ENCODE results near the gene PLXNA1. TPM values are rescaled to one million over a fixed set of nuclear protein-coding genes. Genes with fewer than 3 reads are reported as not detected.

PLXNA1 gene
- total and polyA plus RNA-seq, 4 donors = 0.92 to 8.3 (median 4.4) TPM

DNA sequence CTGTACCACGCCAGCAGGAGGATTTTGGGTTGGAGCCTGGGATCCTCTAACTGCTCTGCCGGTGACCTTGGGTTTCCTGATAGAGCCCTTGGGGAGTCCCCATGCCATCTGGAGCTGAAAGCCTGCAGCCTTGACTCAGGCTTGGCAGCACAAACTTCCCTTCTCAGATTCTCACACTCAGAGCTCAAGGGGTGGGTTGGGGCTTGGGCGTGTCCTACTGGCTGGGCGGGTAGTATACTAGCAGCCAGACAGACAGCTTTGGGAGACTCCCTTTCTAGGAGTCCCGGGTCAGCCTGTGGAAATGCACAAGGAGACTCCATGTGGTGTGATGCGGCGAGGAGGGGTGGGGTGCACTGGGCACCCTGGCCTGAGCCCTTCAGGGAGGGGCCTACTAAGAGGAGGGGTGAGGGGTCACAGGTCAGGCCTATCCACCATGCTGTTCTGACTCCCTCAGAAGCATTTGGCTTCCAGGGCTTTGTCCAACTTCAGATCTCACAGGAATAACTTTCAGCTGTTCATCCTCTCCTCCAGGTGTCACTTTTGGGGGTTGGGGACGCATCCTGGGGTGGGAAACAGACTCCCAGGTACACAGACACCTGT, 21.6 kb upstream of the PLXNA1 start:
- TF ChIP-seq FOXA1 (IDR thresholded peaks at IDR 0.05) (no peak), TAF1 (conservative IDR thresholded peaks at IDR 0.05) (no peak), FOXA2 (IDR thresholded peaks at IDR 0.05) (no peak), REST (IDR thresholded peaks at IDR 0.05) (no peak), MAX (IDR thresholded peaks at IDR 0.05) (no peak), RAD21 (IDR thresholded peaks at IDR 0.05) (no peak), HNF4G (IDR thresholded peaks at IDR 0.05) (no peak), YY1 (IDR thresholded peaks at IDR 0.05) (no peak), JUND (IDR thresholded peaks at IDR 0.05) (no peak), NR2F2 (IDR thresholded peaks at IDR 0.05) (no peak), GABPA (IDR thresholded peaks at IDR 0.05 in 1 of 2, conservative IDR thresholded peaks at IDR 0.05 in 1 of 2) (no peak), HNF4A (conservative IDR thresholded peaks at IDR 0.05) (no peak), RXRA (IDR thresholded peaks at IDR 0.05) (no peak)
- TF ChIP-seq, protein P1, sequence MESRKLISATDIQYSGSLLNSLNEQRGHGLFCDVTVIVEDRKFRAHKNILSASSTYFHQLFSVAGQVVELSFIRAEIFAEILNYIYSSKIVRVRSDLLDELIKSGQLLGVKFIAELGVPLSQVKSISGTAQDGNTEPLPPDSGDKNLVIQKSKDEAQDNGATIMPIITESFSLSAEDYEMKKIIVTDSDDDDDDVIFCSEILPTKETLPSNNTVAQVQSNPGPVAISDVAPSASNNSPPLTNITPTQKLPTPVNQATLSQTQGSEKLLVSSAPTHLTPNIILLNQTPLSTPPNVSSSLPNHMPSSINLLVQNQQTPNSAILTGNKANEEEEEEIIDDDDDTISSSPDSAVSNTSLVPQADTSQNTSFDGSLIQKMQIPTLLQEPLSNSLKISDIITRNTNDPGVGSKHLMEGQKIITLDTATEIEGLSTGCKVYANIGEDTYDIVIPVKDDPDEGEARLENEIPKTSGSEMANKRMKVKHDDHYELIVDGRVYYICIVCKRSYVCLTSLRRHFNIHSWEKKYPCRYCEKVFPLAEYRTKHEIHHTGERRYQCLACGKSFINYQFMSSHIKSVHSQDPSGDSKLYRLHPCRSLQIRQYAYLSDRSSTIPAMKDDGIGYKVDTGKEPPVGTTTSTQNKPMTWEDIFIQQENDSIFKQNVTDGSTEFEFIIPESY (IDR thresholded peaks at IDR 0.05) = no peak
- TF ChIP-seq, protein P2, sequence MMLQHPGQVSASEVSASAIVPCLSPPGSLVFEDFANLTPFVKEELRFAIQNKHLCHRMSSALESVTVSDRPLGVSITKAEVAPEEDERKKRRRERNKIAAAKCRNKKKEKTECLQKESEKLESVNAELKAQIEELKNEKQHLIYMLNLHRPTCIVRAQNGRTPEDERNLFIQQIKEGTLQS (IDR thresholded peaks at IDR 0.05) = no peak
- TF ChIP-seq, protein P3, sequence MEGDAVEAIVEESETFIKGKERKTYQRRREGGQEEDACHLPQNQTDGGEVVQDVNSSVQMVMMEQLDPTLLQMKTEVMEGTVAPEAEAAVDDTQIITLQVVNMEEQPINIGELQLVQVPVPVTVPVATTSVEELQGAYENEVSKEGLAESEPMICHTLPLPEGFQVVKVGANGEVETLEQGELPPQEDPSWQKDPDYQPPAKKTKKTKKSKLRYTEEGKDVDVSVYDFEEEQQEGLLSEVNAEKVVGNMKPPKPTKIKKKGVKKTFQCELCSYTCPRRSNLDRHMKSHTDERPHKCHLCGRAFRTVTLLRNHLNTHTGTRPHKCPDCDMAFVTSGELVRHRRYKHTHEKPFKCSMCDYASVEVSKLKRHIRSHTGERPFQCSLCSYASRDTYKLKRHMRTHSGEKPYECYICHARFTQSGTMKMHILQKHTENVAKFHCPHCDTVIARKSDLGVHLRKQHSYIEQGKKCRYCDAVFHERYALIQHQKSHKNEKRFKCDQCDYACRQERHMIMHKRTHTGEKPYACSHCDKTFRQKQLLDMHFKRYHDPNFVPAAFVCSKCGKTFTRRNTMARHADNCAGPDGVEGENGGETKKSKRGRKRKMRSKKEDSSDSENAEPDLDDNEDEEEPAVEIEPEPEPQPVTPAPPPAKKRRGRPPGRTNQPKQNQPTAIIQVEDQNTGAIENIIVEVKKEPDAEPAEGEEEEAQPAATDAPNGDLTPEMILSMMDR (IDR thresholded peaks at IDR 0.05; ENCODE audit: low read depth, low read length, missing input control) = no peak
- Histone ChIP-seq H3K9me3 (ENCODE audit: control insufficient read depth in 4 of 4, low read length in 3 of 4) (no peaks in the 10 kb centered on the region), H3K9ac (ENCODE audit: low read depth in 1 of 2, low read length in 2 of 2) (no peak overlapping the region), H3K4me3 (ENCODE audit: low read depth in 1 of 3, low read length in 3 of 3) (no peak overlapping the region), H3K27ac (ENCODE audit: low read depth in 1 of 2, low read length in 2 of 2) (no peak overlapping the region), H3K27me3 (ENCODE audit: control insufficient read depth in 4 of 4, insufficient read depth in 4 of 4, low read length in 3 of 4) (no peaks in the 10 kb centered on the region), H3K36me3 (ENCODE audit: control insufficient read depth in 4 of 4, insufficient read depth in 3 of 4, low read depth in 1 of 4, low read length in 3 of 4) (no peaks in the 10 kb centered on the region), H3K4me1 (ENCODE audit: control insufficient read depth in 4 of 4, insufficient read depth in 4 of 4, low read length in 3 of 4) (peaks cover 0 to 4% (median 0%) of the 10 kb centered on the region in 4 donors)
- 85% methylated on average over 8 of the region's 8 CpGs for WGBS
- DNase-seq (ENCODE audit: low spot score) = no peak
